GM18502 (cell line): ENCODE data around the gene PCED1B.

Experiments
- ATAC-seq: cut with Tn5 transposase; IDR thresholded peaks from one replicate; pipeline ENCODE4 v1.9.1; 2021; ENCODE audit warnings: mild to moderate bottlenecking; ENCODE audit not compliant: unreplicated experiment, poor library complexity

PCED1B gene

GRCh38 chr12:47087088-47087688 lies 7.8 kb downstream of the PCED1B start:
- no peak for ATAC-seq

GRCh38 chr12:47088021-47088944 lies 8.9 kb downstream of the PCED1B start:
- ATAC-seq = no peak

GRCh38 chr12:47091009-47091408 lies 11.6 kb downstream of the PCED1B start:
- ATAC-seq = no peak

GRCh38 chr12:47094804-47095203 lies 15.4 kb downstream of the PCED1B start:
- no peak for ATAC-seq

- ATAC-seq = no peak
Measured at GRCh38 chr12:47095446-47096236, 16.2 kb downstream of the PCED1B start.

GRCh38 chr12:47097276-47097896 lies 18.0 kb downstream of the PCED1B start:
- ATAC-seq = no peak

GRCh38 chr12:47098099-47098498 lies 18.7 kb downstream of the PCED1B start:
- no peak for ATAC-seq

- no peak for ATAC-seq
Measured at GRCh38 chr12:47099610-47100009, 20.2 kb downstream of the PCED1B start.

GRCh38 chr12:47100160-47100559 lies 20.7 kb downstream of the PCED1B start:
- no peak for ATAC-seq

GRCh38 chr12:47102406-47102805 lies 23.0 kb downstream of the PCED1B start:
- ATAC-seq = no peak

GRCh38 chr12:47102845-47103651 lies 23.6 kb downstream of the PCED1B start:
- no peak for ATAC-seq

GRCh38 chr12:47105914-47106674 lies 26.7 kb downstream of the PCED1B start:
- no peak for ATAC-seq

- no peak for ATAC-seq
Measured at GRCh38 chr12:47107446-47107845, 28.0 kb downstream of the PCED1B start.

GRCh38 chr12:47107926-47108325 lies 28.5 kb downstream of the PCED1B start:
- ATAC-seq = no peak

- no peak for ATAC-seq
Measured at GRCh38 chr12:47110011-47110541, 30.7 kb downstream of the PCED1B start.

GRCh38 chr12:47110718-47111391 lies 31.4 kb downstream of the PCED1B start:
- no peak for ATAC-seq

- ATAC-seq = no peak
Measured at GRCh38 chr12:47111392-47111778, 32.0 kb downstream of the PCED1B start.

GRCh38 chr12:47111854-47112253 lies 32.4 kb downstream of the PCED1B start:
- no peak for ATAC-seq
